OCI-LY1 (cell line): ENCODE results near the gene SRD5A1.

ENCODE experiments used
- H2AFZ ChIP-seq: fragments of 200-600 bp; sonication (generic), shearing (Covaris generic); 2 replicates; pipeline ENCODE4 v1.6.0; 2014; ENCODE audit warnings: antibody characterized with exemption, mild to moderate bottlenecking, low read length
- H3F3A ChIP-seq: fragments of 200-600 bp; sonication (generic), shearing (Covaris generic); 2 replicates; pipeline ENCODE4 v1.6.0; 2014; ENCODE audit warnings: mild to moderate bottlenecking, antibody characterized with exemption, low read length, moderate library complexity; ENCODE audit not compliant: insufficient read depth
- H3K27ac ChIP-seq: fragments of 200-600 bp; sonication (generic); 2 replicates; pipeline ENCODE4 v1.5.1; 2014; ENCODE audit warnings: low read length, mixed run types, mild to moderate bottlenecking, low read depth; ENCODE audit not compliant: poor library complexity, severe bottlenecking
- H3K27me3 ChIP-seq: fragments of 200-600 bp; sonication (generic); 2 replicates; pipeline ENCODE4 v1.6.0; 2014; ENCODE audit warnings: antibody characterized with exemption, mild to moderate bottlenecking, low read length, moderate library complexity; ENCODE audit not compliant: insufficient read depth
- H3K36me3 ChIP-seq: fragments of 200-600 bp; sonication (generic); 2 replicates; pipeline ENCODE4 v1.6.1; 2014; ENCODE audit warnings: mild to moderate bottlenecking, antibody characterized with exemption, low read length, moderate library complexity, mixed read lengths; ENCODE audit not compliant: insufficient read depth
- H3K4me1 ChIP-seq: fragments of 200-600 bp; sonication (generic); 2 replicates; pipeline ENCODE4 v1.5.1; 2014; ENCODE audit warnings: mild to moderate bottlenecking, low read length, moderate library complexity; ENCODE audit not compliant: insufficient read depth, severe bottlenecking
- H3K4me2 ChIP-seq: fragments of 200-600 bp; sonication (generic), shearing (Covaris generic); 2 replicates; pipeline ENCODE4 v1.6.1; 2014; ENCODE audit warnings: low read length
- H3K4me3 ChIP-seq: fragments of 200-600 bp; sonication (generic); 2 replicates; pipeline ENCODE4 v1.5.1; 2014; ENCODE audit warnings: low read length, low read depth, mild to moderate bottlenecking, mixed read lengths; ENCODE audit not compliant: poor library complexity, severe bottlenecking
- H3K79me2 ChIP-seq: fragments of 200-600 bp; shearing (Covaris generic); 2 replicates; pipeline ENCODE4 v1.6.1; 2016; ENCODE audit warnings: mixed run types, low read length, mixed read lengths; ENCODE audit not compliant: insufficient read depth
- H3K9ac ChIP-seq: fragments of 200-600 bp; sonication (generic), shearing (Covaris generic); 2 replicates; pipeline ENCODE4 v1.6.1; 2014; ENCODE audit warnings: mild to moderate bottlenecking, low read length, mixed read lengths
- H3K9me2 ChIP-seq: fragments of 200-600 bp; sonication (generic), shearing (Covaris generic); 2 replicates; pipeline ENCODE4 v1.6.1; 2014; ENCODE audit warnings: low read depth, mild to moderate bottlenecking, low read length, mixed read lengths
- H3K9me3 ChIP-seq: fragments of 200-600 bp; shearing (Covaris generic); 2 replicates; pipeline ENCODE4 v1.6.1; 2014; ENCODE audit warnings: low read length, mixed read lengths
- H4K20me1 ChIP-seq: fragments of 200-600 bp; sonication (generic), shearing (Covaris generic); 2 replicates; pipeline ENCODE4 v1.6.0; 2016; ENCODE audit warnings: mild to moderate bottlenecking, low read length; ENCODE audit not compliant: insufficient read depth
- CTCF ChIP-seq: fragments of 200-600 bp; sonication (generic), shearing (Covaris generic); IDR thresholded peaks from 2 replicates; pipeline ENCODE4 v1.5.1; 2017; ENCODE audit warnings: mild to moderate bottlenecking, antibody characterized with exemption, low read length, moderate library complexity, mixed read lengths
- EZH2 ChIP-seq: fragments of 200-600 bp; sonication (generic), shearing (Covaris generic); IDR thresholded peaks from 2 replicates; pipeline ENCODE4 v1.8.0; 2017; ENCODE audit warnings: borderline replicate concordance, mixed run types, mild to moderate bottlenecking, antibody characterized with exemption, low read length, moderate library complexity, mixed read lengths

Gene SRD5A1

GRCh38 chr5:6721442-6721841 lies 88.2 kb downstream of the SRD5A1 start:
- H3K4me3 ChIP-seq: peak overlapping the region; percentile 35
- TF ChIP-seq CTCF (no peak), EZH2 (no peak)
- no peak overlapping the region for H2AFZ ChIP-seq
- peak overlapping the region; percentile 56 for H3K27ac ChIP-seq
- peaks cover 95% of the 10 kb centered on the region for H3K4me1 ChIP-seq
- H3K4me2 ChIP-seq: peak overlapping the region; percentile 65
- H3K9me3 ChIP-seq: no peaks in the 10 kb centered on the region
- H3K9ac ChIP-seq: peak overlapping the region; percentile 38; the same call in 1 of the 2 replicates
- no peaks in the 10 kb centered on the region for H3K9me2 ChIP-seq
- H3K36me3 ChIP-seq: peaks cover 46% of the 10 kb centered on the region
- H3K79me2 ChIP-seq: peaks cover 66% of the 10 kb centered on the region
- no peaks in the 10 kb centered on the region for H3K27me3 ChIP-seq
- no peaks in the 10 kb centered on the region; the same call in 1 of the 2 replicates for H4K20me1 ChIP-seq
- no peaks in the 10 kb centered on the region for H3F3A ChIP-seq

GRCh38 chr5:6722015-6722414 lies 88.8 kb downstream of the SRD5A1 start:
- peaks cover 95% of the 10 kb centered on the region for H3K4me1 ChIP-seq
- H2AFZ ChIP-seq: no peak overlapping the region
- peaks cover 41% of the 10 kb centered on the region for H3K36me3 ChIP-seq
- no peaks in the 10 kb centered on the region for H3K27me3 ChIP-seq
- no peaks in the 10 kb centered on the region for H3F3A ChIP-seq
- H3K79me2 ChIP-seq: peaks cover 64% of the 10 kb centered on the region
- H4K20me1 ChIP-seq: no peaks in the 10 kb centered on the region; the same call in 1 of the 2 replicates
- TF ChIP-seq CTCF (no peak), EZH2 (no peak)
- peak overlapping the region; percentile 35 for H3K4me3 ChIP-seq
- H3K27ac ChIP-seq: peak overlapping the region; percentile 56
- no peaks in the 10 kb centered on the region for H3K9me2 ChIP-seq
- H3K9ac ChIP-seq: peak overlapping the region; percentile 38; the same call in 1 of the 2 replicates
- H3K4me2 ChIP-seq: peak overlapping the region; percentile 65
- H3K9me3 ChIP-seq: no peaks in the 10 kb centered on the region

GRCh38 chr5:6723122-6723815 lies 90.0 kb downstream of the SRD5A1 start:
- TF ChIP-seq CTCF: no peak
- TF ChIP-seq EZH2: no peak
- Histone ChIP-seq H4K20me1 (no peaks in the 10 kb centered on the region; the same call in 1 of the 2 replicates), H3K4me2 (peak overlapping the region; percentile 65), H3K9me2 (no peaks in the 10 kb centered on the region), H3K4me1 (peaks cover 95% of the 10 kb centered on the region), H3F3A (no peaks in the 10 kb centered on the region), H3K9ac (0 out of 2 replicates have a peak overlapping the region, but pooled peaks have one; percentile 14), H3K79me2 (peaks cover 57% of the 10 kb centered on the region), H2AFZ (no peak overlapping the region), H3K4me3 (no peak overlapping the region), H3K9me3 (no peaks in the 10 kb centered on the region), H3K36me3 (peaks cover 29% of the 10 kb centered on the region), H3K27ac (peak overlapping the region; percentile 56), H3K27me3 (no peaks in the 10 kb centered on the region)
